HepG2 (cell line): ENCODE results near the gene SRGAP3.

Source experiments
- EZH2 ChIP-seq: conservative IDR thresholded peaks from 2 replicates; pipeline ENCODE4 v1.6.1; 2012; ENCODE audit warnings: mild to moderate bottlenecking, low read depth, low read length, moderate library complexity
- HES4 ChIP-seq: sonication (generic); formaldehyde crosslinking; IDR thresholded peaks from 2 replicates; pipeline ENCODE4 v1.9.0; 2021; ENCODE audit warnings: mild to moderate bottlenecking, missing genetic modification reagents, borderline replicate concordance
- POLR2A ChIP-seq, 2 experiments: IDR thresholded peaks; 2 replicates each; pipeline ENCODE4 v1.6.1; 2011; ENCODE audit warnings: low read depth in 2 of 2, low read length in 2 of 2, mild to moderate bottlenecking in 1 of 2, moderate library complexity in 1 of 2; ENCODE audit not compliant: insufficient read depth in 1 of 2

DNA sequence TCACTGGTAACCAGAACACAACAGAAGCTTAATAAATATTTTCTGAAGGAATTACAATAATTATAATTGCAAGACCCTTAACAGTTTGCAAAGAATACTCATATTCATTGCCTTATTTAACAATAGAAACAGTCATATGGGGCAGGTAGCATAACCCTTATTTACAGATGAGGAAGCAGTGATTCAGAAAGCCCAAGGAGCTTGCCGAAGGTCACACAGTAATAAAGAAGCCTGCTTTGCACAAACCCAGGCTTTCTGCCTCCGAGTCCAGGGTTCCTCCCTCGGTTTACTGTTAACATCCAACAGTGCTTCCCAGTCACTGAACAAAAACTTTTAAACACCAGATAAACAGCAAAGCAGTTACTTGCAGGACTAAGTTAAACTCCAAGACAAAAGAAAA is 35.3 kb downstream of the SRGAP3 start:
- TF ChIP-seq EZH2 = no peak
- no peak for TF ChIP-seq POLR2A (IDR thresholded peaks at IDR 0.05; ENCODE audit: insufficient read depth in 1 of 2, low read depth in 2 of 2, low read length in 2 of 2)
- no peak for TF ChIP-seq HES4
